ENCODE data around the gene CLMP.
"Not testable (repeated sequence)": the region's sequence is repeated elsewhere in the genome, so short reads cannot be mapped to it uniquely, and the experiment has no call there.

CLMP gene

DNA sequence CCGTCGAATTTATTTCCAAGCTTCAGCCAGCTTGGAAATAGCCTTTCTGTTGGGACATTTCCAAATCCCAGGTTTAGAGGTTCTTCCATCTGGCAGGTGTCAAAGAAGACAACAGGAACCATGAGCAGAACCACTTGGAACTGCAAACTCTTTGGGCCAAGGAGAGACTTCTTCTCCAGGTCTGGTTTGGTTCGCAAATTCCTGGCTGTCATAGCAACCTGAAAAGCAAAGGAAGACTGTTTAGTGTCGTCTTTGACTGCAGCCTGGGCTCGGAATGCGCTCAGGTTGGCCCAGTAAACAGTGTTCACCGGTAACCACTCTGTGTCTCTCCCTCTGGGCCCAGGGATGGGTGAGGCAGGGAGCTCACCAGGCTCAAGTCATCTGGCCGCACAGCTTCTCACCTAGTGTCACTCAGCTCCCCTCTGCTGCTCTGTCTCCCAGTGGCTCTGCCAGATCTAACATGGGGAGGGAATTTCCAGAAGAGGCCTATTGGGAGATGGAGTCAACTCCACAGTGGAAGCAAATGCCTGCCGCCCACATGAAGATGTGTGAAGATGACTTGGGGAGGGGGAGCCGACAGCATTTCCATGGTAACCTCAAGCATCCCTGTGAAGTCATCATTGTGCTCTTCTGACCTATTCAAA, 11.9 kb upstream of the CLMP start:
- H3K36me3 ChIP-seq (ENCODE audit: control insufficient read depth, low read length) = no peaks in the 10 kb centered on the region
- H3K9me3 ChIP-seq (ENCODE audit: control insufficient read depth, insufficient read depth, low read length) = no peaks in the 10 kb centered on the region
- no peaks in the 10 kb centered on the region for H3K9me2 ChIP-seq (replicated peaks; ENCODE audit: control insufficient read depth, low read length)
- no peak overlapping the region for H3K27ac ChIP-seq (ENCODE audit: low read depth, low read length)
- TF ChIP-seq EZH2phosphoT487 (IDR thresholded peaks at IDR 0.05; ENCODE audit: borderline replicate concordance, low read length) = no peak
- TF ChIP-seq, protein P1, sequence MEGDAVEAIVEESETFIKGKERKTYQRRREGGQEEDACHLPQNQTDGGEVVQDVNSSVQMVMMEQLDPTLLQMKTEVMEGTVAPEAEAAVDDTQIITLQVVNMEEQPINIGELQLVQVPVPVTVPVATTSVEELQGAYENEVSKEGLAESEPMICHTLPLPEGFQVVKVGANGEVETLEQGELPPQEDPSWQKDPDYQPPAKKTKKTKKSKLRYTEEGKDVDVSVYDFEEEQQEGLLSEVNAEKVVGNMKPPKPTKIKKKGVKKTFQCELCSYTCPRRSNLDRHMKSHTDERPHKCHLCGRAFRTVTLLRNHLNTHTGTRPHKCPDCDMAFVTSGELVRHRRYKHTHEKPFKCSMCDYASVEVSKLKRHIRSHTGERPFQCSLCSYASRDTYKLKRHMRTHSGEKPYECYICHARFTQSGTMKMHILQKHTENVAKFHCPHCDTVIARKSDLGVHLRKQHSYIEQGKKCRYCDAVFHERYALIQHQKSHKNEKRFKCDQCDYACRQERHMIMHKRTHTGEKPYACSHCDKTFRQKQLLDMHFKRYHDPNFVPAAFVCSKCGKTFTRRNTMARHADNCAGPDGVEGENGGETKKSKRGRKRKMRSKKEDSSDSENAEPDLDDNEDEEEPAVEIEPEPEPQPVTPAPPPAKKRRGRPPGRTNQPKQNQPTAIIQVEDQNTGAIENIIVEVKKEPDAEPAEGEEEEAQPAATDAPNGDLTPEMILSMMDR (IDR thresholded peaks at IDR 0.05; ENCODE audit: low read depth, low read length, poor library complexity, severe bottlenecking) = no peak
- H3K4me3 ChIP-seq (ENCODE audit: low read length) = no peak overlapping the region
- H3K4me1 ChIP-seq (ENCODE audit: control insufficient read depth, low read length) = no peaks in the 10 kb centered on the region
- no peaks in the 10 kb centered on the region for H3K79me2 ChIP-seq (ENCODE audit: control insufficient read depth, low read length)
- H3F3A ChIP-seq (ENCODE audit: control insufficient read depth, insufficient read depth) = no peaks in the 10 kb centered on the region
- H3K27me3 ChIP-seq (ENCODE audit: control insufficient read depth, low read length) = 0 out of 2 replicates have a peak, but pooled peaks cover 2% of the 10 kb centered on the region
- H3K4me2 ChIP-seq (ENCODE audit: low read length) = no peak overlapping the region
- no peaks in the 10 kb centered on the region for H4K20me1 ChIP-seq (ENCODE audit: control insufficient read depth, insufficient read depth, low read depth, low read length)

DNA sequence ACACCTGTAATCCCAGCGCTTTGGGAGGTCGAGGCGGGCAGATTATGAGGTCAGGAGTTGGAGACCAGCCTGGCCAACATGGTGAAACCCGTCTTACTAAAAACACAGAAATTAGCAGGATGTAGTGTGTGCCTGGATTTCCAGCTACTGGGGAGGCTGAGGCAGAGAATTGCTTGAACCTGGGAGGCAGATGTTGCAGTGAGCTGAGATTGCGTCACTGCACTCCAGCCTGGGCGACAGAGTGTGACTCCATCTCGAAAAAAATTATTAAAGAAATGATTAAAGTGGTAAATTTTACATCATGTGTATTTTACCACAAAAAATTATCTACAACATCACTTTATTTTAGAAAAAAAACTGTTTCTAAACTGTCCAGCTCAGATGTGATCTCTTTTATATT, 11.0 kb upstream of the CLMP start:
- H3K4me1 ChIP-seq (ENCODE audit: control insufficient read depth, low read length); H3K27me3 ChIP-seq (ENCODE audit: control insufficient read depth, low read length); H4K20me1 ChIP-seq (ENCODE audit: control insufficient read depth, insufficient read depth, low read depth, low read length); H3K4me3 ChIP-seq (ENCODE audit: low read length); H3K27ac ChIP-seq (ENCODE audit: low read depth, low read length); H3K9me2 ChIP-seq (replicated peaks; ENCODE audit: control insufficient read depth, low read length); H3K9me3 ChIP-seq (ENCODE audit: control insufficient read depth, insufficient read depth, low read length); H3K79me2 ChIP-seq (ENCODE audit: control insufficient read depth, low read length); H3K36me3 ChIP-seq (ENCODE audit: control insufficient read depth, low read length); H3K4me2 ChIP-seq (ENCODE audit: low read length); H3F3A ChIP-seq (ENCODE audit: control insufficient read depth, insufficient read depth): not testable (repeated sequence)

DNA sequence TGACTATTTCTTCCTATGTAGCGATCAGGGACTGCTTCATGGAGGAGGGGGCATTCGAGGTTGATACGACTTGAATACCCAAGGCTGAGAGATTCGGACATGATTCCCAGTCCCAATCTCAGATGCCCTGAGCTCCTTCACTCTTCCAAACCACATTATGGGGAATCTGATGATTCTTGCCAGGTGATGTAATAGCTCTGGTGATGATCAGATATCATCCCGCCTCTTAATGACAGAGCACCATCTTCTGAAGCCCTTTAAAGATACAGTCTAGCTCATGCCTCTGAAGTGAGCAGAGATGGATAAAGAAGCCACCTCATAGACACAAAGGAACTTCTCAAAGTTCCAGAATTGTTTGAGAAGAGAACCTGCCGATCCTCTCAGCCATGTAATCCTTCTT, 8.9 kb upstream of the CLMP start:
- Histone ChIP-seq H3K4me2 (ENCODE audit: low read length) (no peak overlapping the region), H3K27ac (ENCODE audit: low read depth, low read length) (no peak overlapping the region), H3K4me3 (ENCODE audit: low read length) (no peak overlapping the region), H3K27me3 (ENCODE audit: control insufficient read depth, low read length) (0 out of 2 replicates have a peak, but pooled peaks cover 3% of the 10 kb centered on the region), H3K4me1 (ENCODE audit: control insufficient read depth, low read length) (no peaks in the 10 kb centered on the region), H3K79me2 (ENCODE audit: control insufficient read depth, low read length) (no peaks in the 10 kb centered on the region), H3K9me2 (replicated peaks; ENCODE audit: control insufficient read depth, low read length) (no peaks in the 10 kb centered on the region), H3K36me3 (ENCODE audit: control insufficient read depth, low read length) (no peaks in the 10 kb centered on the region), H3K9me3 (ENCODE audit: control insufficient read depth, insufficient read depth, low read length) (no peaks in the 10 kb centered on the region), H4K20me1 (ENCODE audit: control insufficient read depth, insufficient read depth, low read depth, low read length) (no peaks in the 10 kb centered on the region), H3F3A (ENCODE audit: control insufficient read depth, insufficient read depth) (no peaks in the 10 kb centered on the region)
- no peak for TF ChIP-seq EZH2phosphoT487 (IDR thresholded peaks at IDR 0.05; ENCODE audit: borderline replicate concordance, low read length)
- TF ChIP-seq, protein P1 (IDR thresholded peaks at IDR 0.05; ENCODE audit: low read depth, low read length, poor library complexity, severe bottlenecking) = no peak

DNA sequence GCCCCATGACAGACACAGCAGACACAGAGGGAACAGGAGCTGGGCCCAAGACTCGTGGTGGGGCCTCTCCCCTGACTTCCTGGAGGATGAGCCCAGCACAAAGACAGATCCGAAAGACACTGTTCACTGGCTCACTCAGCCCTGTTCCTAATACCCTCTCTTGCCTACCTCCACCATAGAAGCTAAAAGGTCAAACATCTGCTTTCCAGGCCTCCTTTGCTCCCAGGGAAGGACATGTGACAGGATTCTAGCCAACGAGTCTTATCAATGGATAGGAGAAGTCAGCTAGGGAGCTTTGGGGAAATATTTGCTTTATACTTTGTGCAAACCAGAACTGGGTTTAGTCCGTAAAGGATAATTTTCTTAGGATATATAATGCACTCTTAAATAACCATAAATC, 8.4 kb upstream of the CLMP start:
- Histone ChIP-seq H3K27me3 (ENCODE audit: control insufficient read depth, low read length) (peaks cover 5% of the 10 kb centered on the region; the same call in 1 of the 2 replicates), H3K4me2 (ENCODE audit: low read length) (no peak overlapping the region)

More for the DNA sequence above, 8.4 kb upstream of the CLMP start:
- TF ChIP-seq, protein P1 (IDR thresholded peaks at IDR 0.05; ENCODE audit: low read depth, low read length, poor library complexity, severe bottlenecking) = no peak
- TF ChIP-seq EZH2phosphoT487 (IDR thresholded peaks at IDR 0.05; ENCODE audit: borderline replicate concordance, low read length) = no peak
- H3F3A ChIP-seq (ENCODE audit: control insufficient read depth, insufficient read depth) = no peaks in the 10 kb centered on the region
- no peaks in the 10 kb centered on the region for H4K20me1 ChIP-seq (ENCODE audit: control insufficient read depth, insufficient read depth, low read depth, low read length)
- H3K4me1 ChIP-seq (ENCODE audit: control insufficient read depth, low read length) = no peaks in the 10 kb centered on the region
- no peaks in the 10 kb centered on the region for H3K9me2 ChIP-seq (replicated peaks; ENCODE audit: control insufficient read depth, low read length)
- H3K36me3 ChIP-seq (ENCODE audit: control insufficient read depth, low read length) = no peaks in the 10 kb centered on the region
- no peaks in the 10 kb centered on the region for H3K9me3 ChIP-seq (ENCODE audit: control insufficient read depth, insufficient read depth, low read length)
- no peak overlapping the region for H3K27ac ChIP-seq (ENCODE audit: low read depth, low read length)
- H3K4me3 ChIP-seq (ENCODE audit: low read length) = no peak overlapping the region
- H3K79me2 ChIP-seq (ENCODE audit: control insufficient read depth, low read length) = no peaks in the 10 kb centered on the region
